Astrocyte (in vitro differentiated cells and primary cell): ENCODE data around the gene KIF19. TPM values are rescaled to one million over a fixed set of nuclear protein-coding genes. Genes with fewer than 3 reads are reported as not detected.

Source experiments
- DNase-seq: peaks from one replicate; pipeline ENCODE4 v3.0.0-alpha.2; 2010; ENCODE audit warnings: low read depth
- FAIRE-seq: peaks from 2 replicates; lab custom pipeline; 2011; peaks lifted over from hg19 to GRCh38; lab: Jason Lieb, UNC
- H2AFZ ChIP-seq: 2 replicates; pipeline ENCODE4 v1.6.0; 2012; ENCODE audit warnings: low read depth, low read length, inconsistent platforms
- H3K27ac ChIP-seq: 2 replicates; pipeline ENCODE4 v1.5.1; 2011; ENCODE audit warnings: low read depth, low read length, inconsistent platforms
- H3K27me3 ChIP-seq: 2 replicates; pipeline ENCODE4 v1.6.0; 2011; ENCODE audit warnings: low read length, inconsistent platforms; ENCODE audit not compliant: insufficient read depth
- H3K36me3 ChIP-seq: 2 replicates; pipeline ENCODE4 v1.5.1; 2011; ENCODE audit warnings: low read length, inconsistent platforms; ENCODE audit not compliant: insufficient read depth
- H3K4me1 ChIP-seq: 2 replicates; pipeline ENCODE4 v1.5.1; 2011; ENCODE audit warnings: low read length, inconsistent platforms; ENCODE audit not compliant: insufficient read depth
- H3K4me2 ChIP-seq: 2 replicates; pipeline ENCODE4 v1.6.0; 2012; ENCODE audit warnings: low read length, inconsistent platforms
- H3K4me3 ChIP-seq: 2 replicates; pipeline ENCODE4 v1.5.1; 2011; ENCODE audit warnings: low read depth, mild to moderate bottlenecking, low read length, inconsistent platforms; ENCODE audit not compliant: insufficient read depth
- H3K79me2 ChIP-seq: 2 replicates; pipeline ENCODE4 v1.6.0; 2012; ENCODE audit warnings: mild to moderate bottlenecking, low read length, inconsistent platforms; ENCODE audit not compliant: insufficient read depth
- H3K9ac ChIP-seq: 2 replicates; pipeline ENCODE4 v1.6.0; 2012; ENCODE audit warnings: mild to moderate bottlenecking, low read length, inconsistent platforms
- H3K9me3 ChIP-seq: 2 replicates; pipeline ENCODE4 v1.5.1; 2012; ENCODE audit warnings: low read depth, mild to moderate bottlenecking, low read length, inconsistent platforms; ENCODE audit not compliant: insufficient read depth
- H4K20me1 ChIP-seq: 2 replicates; pipeline ENCODE4 v1.6.0; 2012; ENCODE audit warnings: low read length, inconsistent platforms; ENCODE audit not compliant: insufficient read depth
- H3K27ac Mint-ChIP-seq: one replicate; pipeline ENCODE4 v1.8.0; 2021; ENCODE audit warnings: mild to moderate bottlenecking, mixed read lengths; ENCODE audit not compliant: unreplicated experiment
- H3K27me3 Mint-ChIP-seq: one replicate; pipeline ENCODE4 v1.8.0; 2021; ENCODE audit warnings: low read depth, mixed read lengths; ENCODE audit not compliant: unreplicated experiment
- H3K36me3 Mint-ChIP-seq: one replicate; pipeline ENCODE4 v1.8.0; 2021; ENCODE audit warnings: low read depth, mixed read lengths; ENCODE audit not compliant: unreplicated experiment
- H3K4me1 Mint-ChIP-seq: one replicate; pipeline ENCODE4 v1.8.0; 2021; ENCODE audit warnings: low read depth, mixed read lengths; ENCODE audit not compliant: unreplicated experiment
- H3K4me3 Mint-ChIP-seq: one replicate; pipeline ENCODE4 v1.8.0; 2021; ENCODE audit warnings: mild to moderate bottlenecking, moderate library complexity, mixed read lengths; ENCODE audit not compliant: unreplicated experiment
- H3K9me3 Mint-ChIP-seq: one replicate; pipeline ENCODE4 v1.8.0; 2021; ENCODE audit warnings: mild to moderate bottlenecking, mixed read lengths; ENCODE audit not compliant: unreplicated experiment
- CTCF ChIP-seq: IDR thresholded peaks from 2 replicates; pipeline ENCODE4 v1.5.1; 2011; ENCODE audit warnings: low read depth, mild to moderate bottlenecking, inconsistent platforms, low read length, moderate library complexity; ENCODE audit not compliant: insufficient read depth
- EZH2 ChIP-seq: IDR thresholded peaks from 2 replicates; pipeline ENCODE4 v1.6.1; 2012; ENCODE audit warnings: mild to moderate bottlenecking, low read length, inconsistent platforms; ENCODE audit not compliant: insufficient read depth
- total RNA-seq: library from RNA; stranded (reverse); gene quantifications from 2 replicates; pipeline ENCODE4 v1.2.1, GENCODE V29; 2021

The KIF19 gene
- total RNA-seq, 1 donor from 2014 or later, result not detected

- FAIRE-seq, result no peak
These were observed 21.8 kb upstream of the KIF19 start for GRCh38 chr17:74304184-74304583.

GRCh38 chr17:74305865-74306654 lies 20.0 kb upstream of the KIF19 start:
- no peak overlapping the region for H3K4me2 ChIP-seq
- peaks cover 3% of the 10 kb centered on the region for H3K27me3 ChIP-seq
- no peaks in the 10 kb centered on the region for H3K4me1 ChIP-seq
- H2AFZ ChIP-seq, result no peak overlapping the region
- H3K27me3 Mint-ChIP-seq, result peaks cover 13% of the 10 kb centered on the region
- H3K27ac ChIP-seq, result no peak overlapping the region
- FAIRE-seq (no peak), DNase-seq (peak; percentile 37)
- H4K20me1 ChIP-seq, result no peaks in the 10 kb centered on the region
- H3K9me3 ChIP-seq, result no peaks in the 10 kb centered on the region
- no peaks in the 10 kb centered on the region for H3K79me2 ChIP-seq
- H3K27ac Mint-ChIP-seq, result no peak overlapping the region
- H3K36me3 Mint-ChIP-seq, result no peaks in the 10 kb centered on the region
- TF ChIP-seq EZH2 (no peak), CTCF (no peak)
- no peaks in the 10 kb centered on the region for H3K36me3 ChIP-seq
- H3K4me3 ChIP-seq, result no peak overlapping the region
- H3K9me3 Mint-ChIP-seq, result no peaks in the 10 kb centered on the region
- H3K9ac ChIP-seq, result no peak overlapping the region
- H3K4me1 Mint-ChIP-seq, result no peaks in the 10 kb centered on the region
- H3K4me3 Mint-ChIP-seq, result no peak overlapping the region

More at GRCh38 chr17:74304184-74304583, 21.8 kb upstream of the KIF19 start:
- no peak overlapping the region for H3K4me3 Mint-ChIP-seq
- H3K27me3 Mint-ChIP-seq, result peaks cover 22% of the 10 kb centered on the region
- Histone ChIP-seq H3K9ac (no peak overlapping the region), H3K27me3 (peaks cover 2% of the 10 kb centered on the region), H3K4me2 (no peak overlapping the region), H3K9me3 (no peaks in the 10 kb centered on the region), H2AFZ (no peak overlapping the region), H3K27ac (no peak overlapping the region), H3K79me2 (no peaks in the 10 kb centered on the region), H4K20me1 (no peaks in the 10 kb centered on the region), H3K4me1 (no peaks in the 10 kb centered on the region), H3K36me3 (no peaks in the 10 kb centered on the region), H3K4me3 (no peak overlapping the region)
- H3K9me3 Mint-ChIP-seq, result no peaks in the 10 kb centered on the region
- no peaks in the 10 kb centered on the region for H3K4me1 Mint-ChIP-seq
- no peak for DNase-seq
- no peaks in the 10 kb centered on the region for H3K36me3 Mint-ChIP-seq
- no peak overlapping the region for H3K27ac Mint-ChIP-seq
- TF ChIP-seq EZH2, result no peak
- no peak for TF ChIP-seq CTCF
